ENCODE results near the gene ROR2. TPM values are rescaled to one million over a fixed set of nuclear protein-coding genes. Genes with fewer than 3 reads are reported as not detected.

ROR2 gene
- total RNA-seq, 4 donors from 2014 or later: 9.5 to 17.7 (median 15.9) TPM

DNA sequence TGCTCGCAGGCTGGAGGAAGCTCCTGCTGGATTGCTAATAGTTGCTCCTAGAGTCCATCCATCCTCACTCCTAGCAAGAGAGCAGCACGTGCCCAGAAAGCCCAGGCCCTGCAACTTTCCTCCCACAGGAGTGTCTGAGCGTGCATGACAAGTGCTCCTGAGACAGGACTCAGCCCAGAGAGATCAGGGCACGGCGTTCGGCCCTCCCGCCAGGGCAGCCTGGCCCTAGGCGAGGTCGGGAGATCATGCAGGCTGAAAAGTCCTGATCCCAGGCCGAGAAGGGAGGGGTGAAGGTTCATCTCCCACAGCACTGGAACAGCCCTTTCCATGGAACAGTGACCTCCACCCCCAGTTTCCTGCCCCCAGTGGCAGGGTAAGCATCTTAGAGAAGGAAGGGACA is 94.8 kb downstream of the ROR2 start:
- Histone ChIP-seq H3K36me3 (no peaks in the 10 kb centered on the region), H3K27me3 (no peaks in the 10 kb centered on the region), H3K4me1 (no peaks in the 10 kb centered on the region), H3K27ac (no peak overlapping the region), H3K9me3 (no peaks in the 10 kb centered on the region), H3K4me3 (replicated peaks in 1 of 3) (no peak overlapping the region)
- no peak for DNase-seq
- intact Hi-C loops (cut with DNase I): no loop called here
- no peak for TF ChIP-seq POLR2A (IDR thresholded peaks at IDR 0.05)
- TF ChIP-seq, protein P1, sequence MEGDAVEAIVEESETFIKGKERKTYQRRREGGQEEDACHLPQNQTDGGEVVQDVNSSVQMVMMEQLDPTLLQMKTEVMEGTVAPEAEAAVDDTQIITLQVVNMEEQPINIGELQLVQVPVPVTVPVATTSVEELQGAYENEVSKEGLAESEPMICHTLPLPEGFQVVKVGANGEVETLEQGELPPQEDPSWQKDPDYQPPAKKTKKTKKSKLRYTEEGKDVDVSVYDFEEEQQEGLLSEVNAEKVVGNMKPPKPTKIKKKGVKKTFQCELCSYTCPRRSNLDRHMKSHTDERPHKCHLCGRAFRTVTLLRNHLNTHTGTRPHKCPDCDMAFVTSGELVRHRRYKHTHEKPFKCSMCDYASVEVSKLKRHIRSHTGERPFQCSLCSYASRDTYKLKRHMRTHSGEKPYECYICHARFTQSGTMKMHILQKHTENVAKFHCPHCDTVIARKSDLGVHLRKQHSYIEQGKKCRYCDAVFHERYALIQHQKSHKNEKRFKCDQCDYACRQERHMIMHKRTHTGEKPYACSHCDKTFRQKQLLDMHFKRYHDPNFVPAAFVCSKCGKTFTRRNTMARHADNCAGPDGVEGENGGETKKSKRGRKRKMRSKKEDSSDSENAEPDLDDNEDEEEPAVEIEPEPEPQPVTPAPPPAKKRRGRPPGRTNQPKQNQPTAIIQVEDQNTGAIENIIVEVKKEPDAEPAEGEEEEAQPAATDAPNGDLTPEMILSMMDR (IDR thresholded peaks at IDR 0.05): no peak
- 90 to 92% methylated on average over 5 to 10 of the region's 10 CpGs for WGBS, 2 donors

DNA sequence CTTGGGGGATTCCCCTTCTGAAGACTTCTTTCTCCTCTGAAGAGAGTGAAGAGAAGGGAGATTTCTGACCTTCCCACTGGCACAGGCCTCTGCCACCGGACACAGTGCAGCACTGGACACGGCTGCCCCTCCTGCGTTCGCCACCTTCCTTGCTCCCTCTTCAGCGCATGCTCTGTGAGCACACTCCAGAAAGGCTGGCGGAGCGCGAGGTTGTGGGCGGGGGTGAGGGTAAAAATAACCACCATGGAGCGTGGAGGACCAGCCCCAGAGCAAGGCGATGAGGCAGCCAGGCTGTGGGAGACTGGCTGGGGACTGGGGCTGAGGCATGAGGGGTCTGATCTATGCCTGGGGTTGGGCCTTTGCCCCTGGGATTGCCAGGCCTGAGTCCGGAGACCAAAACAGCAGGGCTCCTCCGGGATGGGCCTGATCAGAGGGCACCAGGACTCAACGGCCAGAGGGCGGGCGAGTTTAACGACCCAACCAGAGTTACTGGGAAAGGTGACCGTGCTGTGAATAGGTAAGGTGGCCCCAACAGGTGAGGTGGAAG is 97.2 kb downstream of the ROR2 start:
- Histone ChIP-seq H3K27me3 (no peaks in the 10 kb centered on the region), H3K4me1 (peaks cover 0 to 6% of the 10 kb centered on the region in 2 donors), H3K4me3 (replicated peaks in 1 of 3) (no peak overlapping the region), H3K36me3 (no peaks in the 10 kb centered on the region), H3K9me3 (no peaks in the 10 kb centered on the region), H3K27ac (no peak overlapping the region)
- TF ChIP-seq POLR2A (IDR thresholded peaks at IDR 0.05): no peak
- TF ChIP-seq, protein P1 (IDR thresholded peaks at IDR 0.05): no peak
- intact Hi-C loops (cut with DNase I): no loop called here
- WGBS, 2 donors: 91 to 97% methylated on average over 18 of the region's 18 CpGs
- DNase-seq: no peak

DNA sequence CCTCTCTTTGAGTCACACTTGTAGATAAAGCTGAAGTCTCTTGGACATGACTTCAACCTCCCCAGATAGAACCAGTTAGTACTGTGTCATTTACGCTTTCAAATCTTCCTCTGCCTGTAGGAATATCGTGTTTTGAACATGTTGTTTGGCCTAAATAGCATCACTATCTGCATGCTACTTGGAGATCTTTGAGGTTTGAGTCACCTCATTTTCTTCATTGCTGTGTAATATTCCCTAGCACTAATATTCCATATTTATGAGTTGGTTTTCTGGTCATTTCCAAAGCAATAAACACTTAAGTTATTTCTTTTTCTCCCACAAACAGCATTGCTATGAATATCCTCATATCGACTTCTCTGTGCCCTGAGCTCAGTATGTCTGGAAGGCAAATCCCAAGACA is 100.3 kb downstream of the ROR2 start:
- 97 to 98% methylated on average over 3 of the region's 3 CpGs for WGBS, 2 donors
- H3K9me3 ChIP-seq: no peaks in the 10 kb centered on the region
- H3K27ac ChIP-seq: no peak overlapping the region
- no peak for DNase-seq
- H3K4me3 ChIP-seq (replicated peaks in 1 of 3): no peak overlapping the region
- intact Hi-C loops (cut with DNase I): loop anchor here (10.0 kb wide), 1 partner anchor 95 kb away; no protein-coding TSS in a partner anchor
- TF ChIP-seq, protein P1 (IDR thresholded peaks at IDR 0.05): no peak
- no peak for TF ChIP-seq POLR2A (IDR thresholded peaks at IDR 0.05)
- no peaks in the 10 kb centered on the region for H3K36me3 ChIP-seq
- H3K27me3 ChIP-seq: no peaks in the 10 kb centered on the region
- peaks cover 0 to 14% of the 10 kb centered on the region in 2 donors for H3K4me1 ChIP-seq

DNA sequence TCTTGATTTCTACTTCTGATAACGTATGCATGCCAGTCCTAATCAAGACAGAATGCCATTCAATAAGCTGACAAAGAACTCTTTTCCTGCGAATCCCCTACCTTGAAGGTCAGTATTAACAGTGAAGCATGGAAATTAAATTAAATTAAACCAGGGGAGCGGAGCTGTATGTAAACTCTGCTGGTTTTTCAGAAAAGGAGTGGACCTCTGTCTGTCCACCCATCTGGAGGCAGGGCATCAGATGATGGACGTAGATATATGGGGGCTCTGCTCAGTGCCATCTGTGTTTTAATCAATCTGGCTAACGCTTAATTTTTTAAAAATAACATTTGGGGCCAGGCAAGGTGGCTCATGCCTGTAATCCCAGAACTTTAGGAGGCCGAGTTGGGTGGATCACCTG is 101.9 kb downstream of the ROR2 start:
- no peaks in the 10 kb centered on the region for H3K9me3 ChIP-seq
- H3K27me3 ChIP-seq: no peaks in the 10 kb centered on the region
- no peak for TF ChIP-seq POLR2A (IDR thresholded peaks at IDR 0.05)
- TF ChIP-seq, protein P1 (IDR thresholded peaks at IDR 0.05): no peak
- H3K4me1 ChIP-seq: peaks cover 9 to 23% of the 10 kb centered on the region in 2 donors
- DNase-seq: no peak
- H3K4me3 ChIP-seq (replicated peaks in 1 of 3): no peak overlapping the region
- intact Hi-C loops (cut with DNase I): loop anchor here (10.0 kb wide), 1 partner anchor 97 kb away; no protein-coding TSS in a partner anchor
- 81 to 88% methylated on average over 6 of the region's 6 CpGs for WGBS, 2 donors
- no peak overlapping the region for H3K27ac ChIP-seq
- no peaks in the 10 kb centered on the region for H3K36me3 ChIP-seq

DNA sequence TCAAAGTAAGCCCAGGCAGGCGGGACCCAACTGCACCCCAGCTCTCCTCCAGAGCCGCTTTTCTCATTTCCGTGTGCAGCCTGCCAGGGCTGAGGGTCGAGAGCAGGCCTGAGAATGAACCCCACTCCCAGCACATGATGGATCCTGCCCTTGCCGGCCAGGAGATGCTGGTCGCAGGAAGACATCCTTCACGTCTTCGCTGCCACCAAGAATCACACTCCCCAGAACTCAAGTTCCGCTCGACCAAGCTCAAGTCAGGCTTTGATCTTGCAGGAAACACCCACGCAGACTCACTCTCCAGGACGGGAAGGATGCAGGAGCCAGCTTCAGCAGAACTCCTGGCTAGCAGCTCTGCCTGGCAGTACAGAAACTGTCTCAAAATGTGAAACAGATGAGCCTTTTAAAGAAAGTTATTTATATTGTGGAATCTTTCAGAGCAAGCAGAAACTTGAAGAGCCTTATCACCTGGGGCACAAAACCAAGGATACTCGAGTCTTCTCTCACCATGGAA is 102.4 kb downstream of the ROR2 start:
- Histone ChIP-seq H3K27ac (no peak overlapping the region), H3K4me1 (peaks cover 9 to 25% of the 10 kb centered on the region in 2 donors), H3K9me3 (no peaks in the 10 kb centered on the region), H3K36me3 (no peaks in the 10 kb centered on the region), H3K27me3 (no peaks in the 10 kb centered on the region), H3K4me3 (replicated peaks in 1 of 3) (no peak overlapping the region)
- intact Hi-C loops (cut with DNase I): loop anchor here (10.0 kb wide), 1 partner anchor 97 kb away; no protein-coding TSS in a partner anchor
- TF ChIP-seq, protein P1 (IDR thresholded peaks at IDR 0.05): no peak
- no peak for TF ChIP-seq POLR2A (IDR thresholded peaks at IDR 0.05)
- peak; percentile 84 to 87 for DNase-seq
- WGBS, 2 donors: 17 to 24% methylated on average over 12 to 13 of the region's 13 CpGs

All from thyroid gland (tissue), 4 donors.